GM12872 (cell line): ENCODE data around the gene LHFPL3.

ENCODE experiments used
- TF ChIP-seq, protein P1 (sequence below): IDR thresholded peaks from 3 replicates; pipeline ENCODE4 v1.5.1; 2011; ENCODE audit warnings: low read depth, mild to moderate bottlenecking, low read length, moderate library complexity; ENCODE audit not compliant: insufficient read depth

LHFPL3 gene

GRCh38 chr7:104859754-104860426 is 531.5 kb downstream of the LHFPL3 start:
- TF ChIP-seq, protein P1, sequence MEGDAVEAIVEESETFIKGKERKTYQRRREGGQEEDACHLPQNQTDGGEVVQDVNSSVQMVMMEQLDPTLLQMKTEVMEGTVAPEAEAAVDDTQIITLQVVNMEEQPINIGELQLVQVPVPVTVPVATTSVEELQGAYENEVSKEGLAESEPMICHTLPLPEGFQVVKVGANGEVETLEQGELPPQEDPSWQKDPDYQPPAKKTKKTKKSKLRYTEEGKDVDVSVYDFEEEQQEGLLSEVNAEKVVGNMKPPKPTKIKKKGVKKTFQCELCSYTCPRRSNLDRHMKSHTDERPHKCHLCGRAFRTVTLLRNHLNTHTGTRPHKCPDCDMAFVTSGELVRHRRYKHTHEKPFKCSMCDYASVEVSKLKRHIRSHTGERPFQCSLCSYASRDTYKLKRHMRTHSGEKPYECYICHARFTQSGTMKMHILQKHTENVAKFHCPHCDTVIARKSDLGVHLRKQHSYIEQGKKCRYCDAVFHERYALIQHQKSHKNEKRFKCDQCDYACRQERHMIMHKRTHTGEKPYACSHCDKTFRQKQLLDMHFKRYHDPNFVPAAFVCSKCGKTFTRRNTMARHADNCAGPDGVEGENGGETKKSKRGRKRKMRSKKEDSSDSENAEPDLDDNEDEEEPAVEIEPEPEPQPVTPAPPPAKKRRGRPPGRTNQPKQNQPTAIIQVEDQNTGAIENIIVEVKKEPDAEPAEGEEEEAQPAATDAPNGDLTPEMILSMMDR, result no peak

GRCh38 chr7:104861729-104862390 is 533.5 kb downstream of the LHFPL3 start:
- TF ChIP-seq, protein P1, result no peak

GRCh38 chr7:104862719-104863118 is 534.3 kb downstream of the LHFPL3 start:
- TF ChIP-seq, protein P1, result peak; percentile 24; the same call in 1 of the 3 replicates

- TF ChIP-seq, protein P1, result no peak
Measured at GRCh38 chr7:104873401-104873800, 545.0 kb downstream of the LHFPL3 start.

- TF ChIP-seq, protein P1, result no peak
Measured at GRCh38 chr7:104878577-104878976, 550.2 kb downstream of the LHFPL3 start.

DNA sequence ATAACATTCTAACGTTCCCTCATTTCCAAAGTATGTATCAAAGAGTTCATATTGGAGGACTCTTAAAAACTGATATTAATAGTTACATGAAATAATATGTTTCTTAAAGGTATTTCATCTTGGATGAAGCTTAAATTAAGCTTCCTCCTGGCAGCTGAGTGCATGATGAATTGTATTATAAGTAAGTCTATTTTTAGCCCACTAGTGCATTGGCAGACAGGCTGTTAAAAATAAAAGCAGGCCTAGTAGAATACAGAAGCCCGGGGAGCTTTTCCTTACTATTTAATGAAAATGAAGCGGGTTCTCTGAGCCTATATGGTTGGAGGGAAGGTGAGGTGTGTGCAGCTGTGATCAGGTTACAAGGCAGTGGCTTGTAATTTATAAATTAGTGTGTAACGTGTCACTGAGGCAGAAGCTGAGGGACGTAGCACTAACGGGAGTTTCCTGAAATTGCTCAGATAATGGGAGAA is 554.9 kb downstream of the LHFPL3 start:
- TF ChIP-seq, protein P1, result no peak

DNA sequence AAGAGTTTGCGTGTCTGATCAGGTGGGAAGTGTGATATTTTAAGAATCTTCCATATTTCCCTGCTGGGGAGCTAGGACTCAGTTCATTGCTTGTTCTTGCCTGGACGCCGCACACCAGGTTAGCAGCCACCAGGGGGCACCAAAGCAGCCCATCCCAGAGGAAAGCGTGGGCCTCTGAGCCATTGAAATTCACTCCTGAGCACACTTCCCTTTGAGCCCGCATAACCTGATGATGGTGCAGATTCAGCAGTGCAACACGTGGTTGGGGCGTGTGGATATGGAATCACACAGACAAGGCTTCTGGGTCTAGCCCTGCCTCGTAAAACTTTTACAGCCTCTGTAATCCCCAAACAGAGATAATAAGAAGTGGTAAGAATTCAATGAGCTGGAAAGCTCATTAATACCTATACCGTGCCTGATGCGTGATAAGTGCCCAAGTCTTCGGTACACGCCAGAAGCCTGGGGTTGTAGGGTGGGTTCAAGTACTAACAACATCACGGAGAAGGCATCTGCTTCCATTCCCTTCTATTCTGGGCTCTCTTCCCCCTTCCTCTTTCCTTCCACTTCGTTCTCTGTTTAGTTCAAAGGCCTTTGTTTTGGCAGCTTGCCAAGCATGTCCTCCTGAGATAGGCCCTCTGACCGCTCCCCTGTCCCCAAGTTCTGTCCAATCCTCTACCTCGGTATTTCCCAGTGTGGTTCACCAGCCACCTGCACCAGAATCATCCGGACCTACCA is 555.5 kb downstream of the LHFPL3 start:
- TF ChIP-seq, protein P1, result peak; percentile 98
